Naive thymus-derived CD4-positive, alpha-beta T cell (primary cell): ENCODE data around the gene RAB26. TPM values are rescaled to one million over a fixed set of nuclear protein-coding genes. Genes with fewer than 3 reads are reported as not detected.

Source experiments
- ATAC-seq: fragments of 150-1000 bp; cut with Tn5 transposase; 2 replicates; pipeline ENCODE4 v1.10.0; 2021; ENCODE audit warnings: mild to moderate bottlenecking, moderate library complexity
- CTCF ChIA-PET: fragments of 350-600 bp; sonication (Branson Sonifier 250); formaldehyde crosslinking; loops from one replicate; lab custom pipeline; 2021; ENCODE audit warnings: antibody characterized with exemption; lab: Charles Lee
- POLR2A ChIA-PET: fragments of 350-600 bp; sonication (Branson Sonifier 250); formaldehyde crosslinking; loops from one replicate; lab custom pipeline; 2021; ENCODE audit warnings: antibody characterized with exemption, inconsistent platforms; lab: Charles Lee
- DNase-seq, 9 donors: peaks; one replicate each; pipeline versions ENCODE4 v3.0.0 to v3.0.0-alpha.2; 2020 to 2022; ENCODE audit warnings: mixed read lengths in 1 of 9
- H3K27ac ChIP-seq: one replicate; pipeline ENCODE4 v1.7.0; 2013; ENCODE audit warnings: mild to moderate bottlenecking, low read depth, low read length, moderate library complexity
- H3K27me3 ChIP-seq, 2 donors: one replicate each; pipeline ENCODE4 v1.7.0; 2013; ENCODE audit warnings: low read length in 2 of 2, mild to moderate bottlenecking in 2 of 2, moderate library complexity in 2 of 2; ENCODE audit not compliant: control insufficient read depth in 2 of 2, insufficient read depth in 2 of 2
- H3K36me3 ChIP-seq, 3 experiments: 1 replicate in 2 of 3; 2 replicates in 1 of 3; pipeline ENCODE4 v1.7.0; 2013; ENCODE audit warnings: low read length in 3 of 3, mild to moderate bottlenecking in 3 of 3, moderate library complexity in 1 of 3; ENCODE audit not compliant: insufficient read depth in 3 of 3, control insufficient read depth in 2 of 3
- H3K4me1 ChIP-seq, 2 donors: one replicate each; pipeline ENCODE4 v1.7.0; 2013; ENCODE audit warnings: low read length in 2 of 2, mild to moderate bottlenecking in 2 of 2, moderate library complexity in 1 of 2; ENCODE audit not compliant: control insufficient read depth in 2 of 2, insufficient read depth in 2 of 2
- H3K4me3 ChIP-seq: 2 replicates; pipeline ENCODE4 v1.7.0; 2013; ENCODE audit warnings: mild to moderate bottlenecking, low read length
- H3K9me3 ChIP-seq, 3 experiments: 1 replicate in 2 of 3; 2 replicates in 1 of 3; pipeline ENCODE4 v1.7.0; 2013; ENCODE audit warnings: low read length in 3 of 3; ENCODE audit not compliant: control insufficient read depth in 2 of 3
- H3K27ac Mint-ChIP-seq, 9 donors: one replicate each; pipeline ENCODE4 v1.8.0; 2020 to 2022; ENCODE audit warnings: mixed read lengths in 9 of 9, mild to moderate bottlenecking in 8 of 9, moderate library complexity in 5 of 9, inconsistent platforms in 2 of 9
- H3K27me3 Mint-ChIP-seq, 5 donors: one replicate each; pipeline ENCODE4 v1.8.0; 2021 to 2022; ENCODE audit warnings: mixed read lengths in 5 of 5, mild to moderate bottlenecking in 1 of 5
- H3K36me3 Mint-ChIP-seq, 5 donors: one replicate each; pipeline ENCODE4 v1.8.0; 2020 to 2022; ENCODE audit warnings: mixed read lengths in 5 of 5, mild to moderate bottlenecking in 3 of 5, inconsistent platforms in 1 of 5
- H3K4me1 Mint-ChIP-seq, 7 donors: one replicate each; pipeline ENCODE4 v1.8.0; 2020 to 2022; ENCODE audit warnings: mixed read lengths in 7 of 7, mild to moderate bottlenecking in 3 of 7, inconsistent platforms in 1 of 7
- H3K4me3 Mint-ChIP-seq, 10 donors: one replicate each; pipeline ENCODE4 v1.8.0; 2020 to 2022; ENCODE audit warnings: mild to moderate bottlenecking in 10 of 10, mixed read lengths in 10 of 10, moderate library complexity in 6 of 10, inconsistent platforms in 2 of 10
- H3K9me3 Mint-ChIP-seq, 11 donors: one replicate each; pipeline ENCODE4 v1.8.0; 2020 to 2022; ENCODE audit warnings: mixed read lengths in 11 of 11, mild to moderate bottlenecking in 4 of 11, inconsistent platforms in 1 of 11, moderate library complexity in 1 of 11
- intact Hi-C, 2 donors: fragments of 100-400 bp; cut with micrococcal nuclease; formaldehyde crosslinking; loops; one replicate each; pipeline ENCODE4 v1.15.1; 2023
- polyA plus RNA-seq, 2 donors: library from polyadenylated mRNA; unstranded; fragments of 300-500 nt; fragmentation: Illumina TruSeq; gene quantifications; one replicate each; pipeline ENCODE4 v1.2.3, GENCODE V29; 2021
- total RNA-seq, 6 experiments: library from RNA in 5 of 6; stranded (reverse) in 5 of 6; gene quantifications; 1 replicate in 5 of 6; 2 replicates in 1 of 6; pipeline ENCODE4 v1.2.3 and lab custom pipeline; 2021 to 2026

Gene RAB26
- total and polyA plus RNA-seq, 7 experiments from 2014 or later = 0.29 to 0.86 (median 0.66) TPM; not detected in 4

- Histone ChIP-seq H3K27me3 (no peaks in the 10 kb centered on the region), H3K4me3 (no peak overlapping the region), H3K36me3 (no peaks in the 10 kb centered on the region), H3K27ac (no peak overlapping the region), H3K4me1 (no peaks in the 10 kb centered on the region), H3K9me3 (no peaks in the 10 kb centered on the region)
- Mint-ChIP-seq H3K27me3 (peaks cover 0 to 3% (median 0%) of the 10 kb centered on the region in 5 donors), H3K27ac (no peak overlapping the region), H3K4me3 (no peak overlapping the region), H3K4me1 (no peaks in the 10 kb centered on the region), H3K9me3 (no peaks in the 10 kb centered on the region), H3K36me3 (no peaks in the 10 kb centered on the region)
- ATAC-seq (no peak), DNase-seq (no peak)
- POLR2A ChIA-PET = no interaction called here
- intact Hi-C loops = no loop called here
- CTCF ChIA-PET = no interaction called here
These were observed 40.9 kb downstream of the RAB26 start for GRCh38 chr16:2189252-2189893.

GRCh38 chr16:2190002-2190658 is 41.7 kb downstream of the RAB26 start:
- no peaks in the 10 kb centered on the region for H3K9me3 Mint-ChIP-seq
- ChIA-PET CTCF (no interaction called here), POLR2A (no interaction called here)
- no peak overlapping the region for H3K27ac ChIP-seq
- H3K4me3 ChIP-seq = no peak overlapping the region
- H3K4me3 Mint-ChIP-seq = no peak overlapping the region
- intact Hi-C loops = no loop called here
- H3K27me3 ChIP-seq = no peaks in the 10 kb centered on the region
- DNase-seq = no peak
- H3K27me3 Mint-ChIP-seq = peaks cover 0 to 11% (median 5%) of the 10 kb centered on the region in 5 donors
- peaks cover 0 to 6% (median 4%) of the 10 kb centered on the region in 7 donors for H3K4me1 Mint-ChIP-seq
- H3K9me3 ChIP-seq = no peaks in the 10 kb centered on the region
- H3K27ac Mint-ChIP-seq = no peak overlapping the region
- H3K36me3 Mint-ChIP-seq = no peaks in the 10 kb centered on the region
- H3K36me3 ChIP-seq = no peaks in the 10 kb centered on the region
- H3K4me1 ChIP-seq = peaks cover 0 to 2% of the 10 kb centered on the region in 2 donors
- no peak for ATAC-seq

- Mint-ChIP-seq H3K4me1 (peaks cover 0 to 6% (median 4%) of the 10 kb centered on the region in 7 donors), H3K9me3 (no peaks in the 10 kb centered on the region), H3K27me3 (peaks cover 0 to 15% (median 5%) of the 10 kb centered on the region in 5 donors), H3K27ac (no peak overlapping the region), H3K4me3 (no peak overlapping the region), H3K36me3 (no peaks in the 10 kb centered on the region)
- H3K36me3 ChIP-seq = no peaks in the 10 kb centered on the region
- no peak overlapping the region for H3K27ac ChIP-seq
- no peaks in the 10 kb centered on the region for H3K27me3 ChIP-seq
- CTCF ChIA-PET = no interaction called here
- intact Hi-C loops = no loop called here
- POLR2A ChIA-PET = no interaction called here
- ATAC-seq (no peak), DNase-seq (no peak)
- peaks cover 0 to 8% of the 10 kb centered on the region in 2 donors for H3K4me1 ChIP-seq
- no peak overlapping the region for H3K4me3 ChIP-seq
- H3K9me3 ChIP-seq = no peaks in the 10 kb centered on the region
These were observed 42.4 kb downstream of the RAB26 start for GRCh38 chr16:2190659-2191445.

- Histone ChIP-seq H3K27ac (no peak overlapping the region), H3K27me3 (no peaks in the 10 kb centered on the region), H3K4me1 (peaks cover 0 to 8% of the 10 kb centered on the region in 2 donors), H3K4me3 (no peak overlapping the region), H3K36me3 (no peaks in the 10 kb centered on the region), H3K9me3 (no peaks in the 10 kb centered on the region)
- H3K27me3 Mint-ChIP-seq = peaks cover 0 to 15% (median 5%) of the 10 kb centered on the region in 5 donors
- H3K27ac Mint-ChIP-seq = no peak overlapping the region
- DNase-seq = no peak
- ChIA-PET POLR2A (no interaction called here), CTCF (no interaction called here)
- H3K4me3 Mint-ChIP-seq = no peak overlapping the region
- no peaks in the 10 kb centered on the region for H3K36me3 Mint-ChIP-seq
- H3K4me1 Mint-ChIP-seq = peaks cover 0 to 6% (median 4%) of the 10 kb centered on the region in 7 donors
- H3K9me3 Mint-ChIP-seq = no peaks in the 10 kb centered on the region
- no peak for ATAC-seq
- intact Hi-C loops = no loop called here
These were observed 43.0 kb downstream of the RAB26 start for GRCh38 chr16:2191446-2191706.

- POLR2A ChIA-PET = interaction anchor here (0.7 to 2.4 kb wide), 9 partner anchors 11 to 319 kb away, joined by 3 to 9 read pairs (median 5); partner anchors contain the start of genes ATP6V0C, CCNF, ECI1 and MLST8
These were observed 45.9 kb downstream of the RAB26 start for GRCh38 chr16:2194166-2194834.

GRCh38 chr16:2194852-2195321 is 46.5 kb downstream of the RAB26 start:
- no peak overlapping the region for H3K4me3 ChIP-seq
- ChIA-PET POLR2A (interaction anchor here (0.7 to 2.4 kb wide), 10 partner anchors 8 to 319 kb away, joined by 3 to 9 read pairs (median 4); partner anchors contain the start of genes ATP6V0C, CCNF, ECI1 and MLST8), CTCF (interaction anchor here (0.6 to 3.7 kb wide), 13 partner anchors 8 to 351 kb away, joined by 3 to 32 read pairs (median 3); partner anchors contain the start of genes ABCA3 and ECI1)
- no peaks in the 10 kb centered on the region for H3K9me3 ChIP-seq
- Mint-ChIP-seq H3K4me1 (peaks cover 0 to 6% (median 4%) of the 10 kb centered on the region in 7 donors), H3K9me3 (no peaks in the 10 kb centered on the region), H3K36me3 (no peaks in the 10 kb centered on the region), H3K27me3 (peaks cover 14 to 38% (median 16%) of the 10 kb centered on the region in 5 donors), H3K4me3 (peak overlapping the region in 8 of 10 donors; percentile 34 to 79 (median 50)), H3K27ac (peak overlapping the region in 1 of 9 donors; percentile 28)
- intact Hi-C loops = loop anchor here (1.0 kb wide), 6 partner anchors 10 to 306 kb away; partner anchors contain the start of genes ABCA3 (in 2 of the 2), ECI1 (in 1 of the 2) and MLST8 (in 1 of the 2)
- H3K27me3 ChIP-seq = peaks cover 6 to 11% of the 10 kb centered on the region in 2 donors
- H3K27ac ChIP-seq = no peak overlapping the region
- DNase-seq (peak in 7 of 9 donors; percentile 41 to 63 (median 55)), ATAC-seq (peak; percentile 73)
- peaks cover 0 to 8% of the 10 kb centered on the region in 2 donors for H3K4me1 ChIP-seq
- no peaks in the 10 kb centered on the region for H3K36me3 ChIP-seq

More at GRCh38 chr16:2194166-2194834, 45.9 kb downstream of the RAB26 start:
- CTCF ChIA-PET = interaction anchor here (0.7 to 3.7 kb wide), 13 partner anchors 9 to 351 kb away, joined by 3 to 32 read pairs (median 3); partner anchors contain the start of genes ABCA3 and ECI1
- no peak overlapping the region for H3K27ac ChIP-seq
- H3K4me1 ChIP-seq = peaks cover 0 to 8% of the 10 kb centered on the region in 2 donors
- Mint-ChIP-seq H3K27ac (peak overlapping the region in 1 of 9 donors; percentile 28), H3K36me3 (no peaks in the 10 kb centered on the region), H3K4me1 (peaks cover 0 to 6% (median 4%) of the 10 kb centered on the region in 7 donors), H3K9me3 (no peaks in the 10 kb centered on the region), H3K4me3 (peak overlapping the region in 5 of 10 donors; percentile 26 to 79 (median 43)), H3K27me3 (peaks cover 14 to 38% (median 16%) of the 10 kb centered on the region in 5 donors)
- no peaks in the 10 kb centered on the region for H3K36me3 ChIP-seq
- no peak overlapping the region for H3K4me3 ChIP-seq
- no peaks in the 10 kb centered on the region for H3K9me3 ChIP-seq
- no peak for ATAC-seq
- no peak for DNase-seq
- intact Hi-C loops = no loop called here
- peaks cover 6 to 11% of the 10 kb centered on the region in 2 donors for H3K27me3 ChIP-seq
